Stimulated activated CD4-positive, alpha-beta T cell treated with anti-CD3 and anti-CD28 coated beads, TNF-alpha, amount 100 ng/mL, for 1 hour (primary cell): Measurements from ENCODE around the gene CCDC144A.
"Not testable (repeated sequence)": the region's sequence is repeated elsewhere in the genome, so short reads cannot be mapped to it uniquely, and the experiment has no call there.

Experiments
- DNase-seq, 3 donors: peaks; one replicate each; pipeline ENCODE4 v3.0.0-alpha.2; 2020; ENCODE audit warnings: low read depth in 3 of 3, low spot score in 1 of 3

Gene CCDC144A

GRCh38 chr17:16817940-16818339, 127.9 kb downstream of the CCDC144A start:
- not testable (repeated sequence) for DNase-seq

GRCh38 chr17:16818340-16818739, 128.3 kb downstream of the CCDC144A start:
- no peak for DNase-seq

GRCh38 chr17:16818821-16819683, 129.0 kb downstream of the CCDC144A start:
- DNase-seq = no peak

- no peak for DNase-seq
These were observed 130.3 kb downstream of the CCDC144A start for GRCh38 chr17:16820161-16820877.

- DNase-seq = no peak
These were observed 131.0 kb downstream of the CCDC144A start for GRCh38 chr17:16820979-16821543.

GRCh38 chr17:16822133-16822532, 132.1 kb downstream of the CCDC144A start:
- not testable (repeated sequence) for DNase-seq

- not testable (repeated sequence) for DNase-seq
These were observed 133.8 kb downstream of the CCDC144A start for GRCh38 chr17:16823768-16824406.
